Measurements from ENCODE around the gene DSN1. TPM values are rescaled to one million over a fixed set of nuclear protein-coding genes. Genes with fewer than 3 reads are reported as not detected.

DSN1 gene
- total RNA-seq, 1 donor from 2014 or later, result 48.2 TPM

GRCh38 chr20:36815454-36816091 lies 42.0 kb upstream of the DSN1 start:
- Histone ChIP-seq H2AFZ (replicated peaks) (no peak overlapping the region), H3K4me1 (peaks cover 11% of the 10 kb centered on the region), H3K36me3 (no peaks in the 10 kb centered on the region), H3F3A (ENCODE audit: low read depth) (peaks cover 8% of the 10 kb centered on the region), H4K20me1 (ENCODE audit: low read depth) (peaks cover 13% of the 10 kb centered on the region), H3K27ac (no peak overlapping the region), H3K9ac (no peak overlapping the region), H3K4me2 (no peak overlapping the region), H3K27me3 (no peaks in the 10 kb centered on the region), H3K9me3 (ENCODE audit: low read depth) (no peaks in the 10 kb centered on the region), H3K4me3 (no peak overlapping the region), H3K79me2 (ENCODE audit: low read depth) (no peaks in the 10 kb centered on the region)
- Mint-ChIP-seq H3K9me3 (no peaks in the 10 kb centered on the region), H3K27ac (no peak overlapping the region), H3K4me3 (no peak overlapping the region), H3K27me3 (ENCODE audit: insufficient read depth, low read depth) (peaks cover 3% of the 10 kb centered on the region), H3K4me1 (peaks cover 11% of the 10 kb centered on the region), H3K36me3 (peaks cover 29% of the 10 kb centered on the region)
- no peak for DNase-seq (ENCODE audit: low spot score)
- no peak for TF ChIP-seq EZH2phosphoT487 (IDR thresholded peaks at IDR 0.05)
- TF ChIP-seq EZH2 (IDR thresholded peaks at IDR 0.05), result no peak
- TF ChIP-seq CTCF (IDR thresholded peaks at IDR 0.05), result no peak

- Mint-ChIP-seq H3K36me3 (peaks cover 34% of the 10 kb centered on the region), H3K27me3 (ENCODE audit: insufficient read depth, low read depth) (peaks cover 3% of the 10 kb centered on the region), H3K4me3 (no peak overlapping the region), H3K4me1 (peaks cover 2% of the 10 kb centered on the region), H3K27ac (no peak overlapping the region), H3K9me3 (no peaks in the 10 kb centered on the region)
- TF ChIP-seq CTCF (IDR thresholded peaks at IDR 0.05), result no peak
- TF ChIP-seq EZH2 (IDR thresholded peaks at IDR 0.05), result no peak
- TF ChIP-seq EZH2phosphoT487 (IDR thresholded peaks at IDR 0.05), result no peak
- Histone ChIP-seq H3K4me1 (no peaks in the 10 kb centered on the region), H3K27me3 (no peaks in the 10 kb centered on the region), H3K36me3 (no peaks in the 10 kb centered on the region), H4K20me1 (ENCODE audit: low read depth) (peaks cover 9% of the 10 kb centered on the region), H3K79me2 (ENCODE audit: low read depth) (no peaks in the 10 kb centered on the region), H3K27ac (no peak overlapping the region), H3K9me3 (ENCODE audit: low read depth) (no peaks in the 10 kb centered on the region), H3K9ac (no peak overlapping the region), H2AFZ (replicated peaks) (no peak overlapping the region), H3K4me3 (no peak overlapping the region), H3F3A (ENCODE audit: low read depth) (peaks cover 3% of the 10 kb centered on the region), H3K4me2 (no peak overlapping the region)
- DNase-seq (ENCODE audit: low spot score), result no peak
These were observed 39.3 kb upstream of the DSN1 start for GRCh38 chr20:36812594-36813463.

GRCh38 chr20:36808317-36809257 lies 35.0 kb upstream of the DSN1 start:
- Histone ChIP-seq H3K9ac (no peak overlapping the region), H2AFZ (replicated peaks) (no peak overlapping the region), H4K20me1 (ENCODE audit: low read depth) (peaks cover 4% of the 10 kb centered on the region), H3K36me3 (no peaks in the 10 kb centered on the region), H3F3A (ENCODE audit: low read depth) (peaks cover 3% of the 10 kb centered on the region), H3K4me1 (no peaks in the 10 kb centered on the region), H3K79me2 (ENCODE audit: low read depth) (no peaks in the 10 kb centered on the region), H3K27me3 (no peaks in the 10 kb centered on the region), H3K9me3 (ENCODE audit: low read depth) (no peaks in the 10 kb centered on the region), H3K4me2 (no peak overlapping the region), H3K4me3 (no peak overlapping the region), H3K27ac (no peak overlapping the region)
- no peak overlapping the region for H3K27ac Mint-ChIP-seq
- DNase-seq (ENCODE audit: low spot score), result peak; percentile 69
- H3K27me3 Mint-ChIP-seq (ENCODE audit: insufficient read depth, low read depth), result no peaks in the 10 kb centered on the region
- peaks cover 28% of the 10 kb centered on the region for H3K36me3 Mint-ChIP-seq
- H3K4me3 Mint-ChIP-seq, result no peak overlapping the region
- H3K9me3 Mint-ChIP-seq, result no peaks in the 10 kb centered on the region
- no peaks in the 10 kb centered on the region for H3K4me1 Mint-ChIP-seq
- TF ChIP-seq EZH2phosphoT487 (IDR thresholded peaks at IDR 0.05) (no peak), CTCF (IDR thresholded peaks at IDR 0.05) (peak; percentile 84)
